ENCODE results near the gene COLGALT1. TPM values are rescaled to one million over a fixed set of nuclear protein-coding genes. Genes with fewer than 3 reads are reported as not detected.

The COLGALT1 gene
- total RNA-seq, 1 donor: 103 TPM

DNA sequence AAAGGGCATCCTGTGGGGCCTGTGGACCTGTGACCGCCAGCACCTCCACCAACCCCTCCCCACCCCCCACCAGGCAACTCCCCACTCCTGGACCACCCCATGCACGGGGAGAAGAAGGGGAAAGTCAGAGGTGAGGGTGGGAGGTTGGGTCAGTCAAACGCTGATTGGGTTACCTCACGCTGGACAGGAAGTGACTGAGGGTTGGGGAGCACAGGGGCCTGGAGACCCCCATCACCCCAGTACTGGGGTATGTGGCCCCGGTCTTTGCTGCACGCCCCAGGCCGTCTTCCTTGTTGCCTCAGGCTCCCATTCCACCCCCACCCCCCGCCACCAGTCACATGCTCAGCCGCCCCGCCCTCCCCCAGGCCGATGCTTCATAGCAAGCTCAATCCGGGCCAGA is 59.0 kb downstream of the COLGALT1 start:
- no peak overlapping the region for H3K4me3 ChIP-seq (ENCODE audit: low read depth, low read length)
- no peak for DNase-seq (ENCODE audit: low read depth)
- TF ChIP-seq, protein P1, sequence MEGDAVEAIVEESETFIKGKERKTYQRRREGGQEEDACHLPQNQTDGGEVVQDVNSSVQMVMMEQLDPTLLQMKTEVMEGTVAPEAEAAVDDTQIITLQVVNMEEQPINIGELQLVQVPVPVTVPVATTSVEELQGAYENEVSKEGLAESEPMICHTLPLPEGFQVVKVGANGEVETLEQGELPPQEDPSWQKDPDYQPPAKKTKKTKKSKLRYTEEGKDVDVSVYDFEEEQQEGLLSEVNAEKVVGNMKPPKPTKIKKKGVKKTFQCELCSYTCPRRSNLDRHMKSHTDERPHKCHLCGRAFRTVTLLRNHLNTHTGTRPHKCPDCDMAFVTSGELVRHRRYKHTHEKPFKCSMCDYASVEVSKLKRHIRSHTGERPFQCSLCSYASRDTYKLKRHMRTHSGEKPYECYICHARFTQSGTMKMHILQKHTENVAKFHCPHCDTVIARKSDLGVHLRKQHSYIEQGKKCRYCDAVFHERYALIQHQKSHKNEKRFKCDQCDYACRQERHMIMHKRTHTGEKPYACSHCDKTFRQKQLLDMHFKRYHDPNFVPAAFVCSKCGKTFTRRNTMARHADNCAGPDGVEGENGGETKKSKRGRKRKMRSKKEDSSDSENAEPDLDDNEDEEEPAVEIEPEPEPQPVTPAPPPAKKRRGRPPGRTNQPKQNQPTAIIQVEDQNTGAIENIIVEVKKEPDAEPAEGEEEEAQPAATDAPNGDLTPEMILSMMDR (IDR thresholded peaks at IDR 0.05; ENCODE audit: insufficient read depth, low read depth, low read length): no peak

DNA sequence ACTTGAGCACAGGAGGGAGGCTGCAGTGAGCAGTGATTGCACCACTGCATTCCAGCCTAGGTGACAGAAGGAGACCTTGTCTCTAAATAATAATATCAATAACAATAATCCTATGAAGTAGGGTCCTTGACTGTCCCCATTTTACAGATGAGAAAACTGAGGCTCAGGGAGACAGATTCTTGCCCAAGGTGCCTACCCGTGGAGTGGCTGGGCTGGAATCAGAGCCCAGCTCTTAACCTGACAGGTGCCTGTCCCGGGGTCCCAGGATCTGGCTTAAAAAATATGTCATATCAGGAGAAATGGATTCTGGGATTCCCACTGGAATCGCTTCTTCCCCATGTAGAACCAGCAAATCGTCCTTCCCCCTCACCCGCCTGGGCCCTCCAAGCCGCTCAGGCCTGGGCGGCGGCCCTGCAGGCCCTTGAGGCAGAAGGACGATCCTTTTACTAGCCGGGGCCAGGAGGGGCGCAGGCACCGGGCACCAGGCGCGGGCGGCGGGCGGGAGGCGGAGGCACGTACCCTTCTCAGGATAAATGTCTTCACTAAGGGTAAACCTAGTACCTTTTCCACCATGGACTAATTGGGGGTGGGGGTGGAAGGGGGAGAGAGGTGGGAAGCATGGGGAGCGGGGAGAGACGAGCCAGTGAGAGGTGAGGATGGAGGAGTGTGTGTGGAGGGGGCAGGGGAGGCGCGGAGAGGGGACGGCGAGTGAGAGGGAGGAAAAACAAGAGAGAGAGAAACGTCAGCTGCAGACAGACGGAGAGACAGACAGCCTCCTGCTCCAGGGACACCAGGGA is 60.6 kb downstream of the COLGALT1 start:
- peak overlapping the region; percentile 25 for H3K4me3 ChIP-seq (ENCODE audit: low read depth, low read length)
- no peak for DNase-seq (ENCODE audit: low read depth)
- TF ChIP-seq, protein P1 (IDR thresholded peaks at IDR 0.05; ENCODE audit: insufficient read depth, low read depth, low read length): no peak

DNA sequence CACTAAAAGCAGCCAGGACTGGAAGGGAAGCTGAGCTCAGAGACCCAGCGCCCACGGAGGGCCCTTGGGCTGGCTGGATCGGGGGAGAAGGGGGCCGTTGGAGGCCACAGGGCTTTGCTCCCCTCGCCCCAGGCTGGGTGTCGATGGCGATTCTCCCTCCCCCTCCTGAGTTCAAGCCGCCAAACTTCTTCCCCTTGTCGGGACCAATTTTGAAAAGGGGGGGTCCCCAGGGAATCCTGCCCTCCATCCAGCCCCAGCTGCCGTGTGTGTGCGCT is 61.2 kb downstream of the COLGALT1 start:
- peak overlapping the region; percentile 25 for H3K4me3 ChIP-seq (ENCODE audit: low read depth, low read length)
- DNase-seq (ENCODE audit: low read depth): no peak
- TF ChIP-seq, protein P1 (IDR thresholded peaks at IDR 0.05; ENCODE audit: insufficient read depth, low read depth, low read length): no peak

DNA sequence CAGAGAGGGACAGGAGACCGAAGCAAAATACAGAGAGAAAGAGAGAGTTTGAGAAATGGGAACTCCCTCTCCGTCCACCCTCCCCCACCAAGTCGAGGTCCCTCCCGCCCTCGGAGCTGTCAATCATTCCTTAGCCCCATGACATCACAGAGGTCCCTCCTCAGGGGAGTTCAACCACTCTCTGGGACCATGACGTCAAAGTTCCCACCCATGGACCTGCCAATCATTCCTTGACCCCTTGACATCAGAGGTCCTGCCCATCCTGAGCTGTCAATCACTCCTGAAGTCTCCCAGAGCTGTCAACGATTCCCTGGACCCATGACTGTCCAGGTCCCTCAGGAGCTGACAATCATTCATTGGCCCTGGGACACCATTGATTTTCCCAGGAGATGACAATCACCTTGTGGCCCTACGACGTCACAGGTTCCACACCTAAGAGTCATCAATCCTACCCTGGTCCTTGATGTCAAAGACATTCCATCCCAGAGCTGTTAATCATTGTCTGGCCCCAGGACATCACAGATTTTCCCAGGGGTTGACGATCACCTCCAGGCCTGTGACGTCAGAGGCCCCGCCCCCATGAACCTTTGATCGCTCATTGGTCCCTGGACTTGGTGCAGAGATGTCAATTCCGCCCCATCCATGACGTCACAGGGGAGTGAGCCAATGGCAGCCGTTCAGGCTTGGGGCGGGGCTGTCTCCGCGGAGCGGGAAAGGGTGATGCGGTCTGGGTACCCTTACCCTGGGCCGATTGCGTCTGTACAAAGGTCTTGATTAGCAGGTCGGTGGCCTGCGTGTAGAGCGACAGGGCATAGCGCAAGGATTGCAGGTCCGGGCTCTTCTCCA is 61.7 kb downstream of the COLGALT1 start:
- TF ChIP-seq, protein P1 (IDR thresholded peaks at IDR 0.05; ENCODE audit: insufficient read depth, low read depth, low read length): no peak
- H3K4me3 ChIP-seq (ENCODE audit: low read depth, low read length): peak overlapping the region; percentile 25
- peak; percentile 4 for DNase-seq (ENCODE audit: low read depth)

DNA sequence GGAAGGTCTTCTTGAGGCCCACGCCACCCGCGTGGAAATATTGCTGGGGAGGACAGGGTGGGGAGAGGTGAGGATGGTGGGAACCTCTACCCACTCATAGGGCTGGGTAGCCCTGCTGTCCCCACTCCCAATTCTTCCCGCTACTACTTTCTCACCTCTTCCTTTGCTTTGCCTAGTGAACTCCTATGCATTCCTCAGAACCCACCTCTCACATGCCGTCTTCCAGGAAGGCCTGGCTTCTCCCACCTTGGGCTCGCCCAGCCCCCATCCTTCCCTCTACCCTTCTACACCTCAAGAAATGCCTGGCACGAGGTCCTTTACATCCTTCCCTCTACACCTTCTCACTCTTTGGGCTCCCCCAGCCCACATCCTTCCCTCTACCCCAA is 62.4 kb downstream of the COLGALT1 start:
- TF ChIP-seq, protein P1 (IDR thresholded peaks at IDR 0.05; ENCODE audit: insufficient read depth, low read depth, low read length): no peak

DNA sequence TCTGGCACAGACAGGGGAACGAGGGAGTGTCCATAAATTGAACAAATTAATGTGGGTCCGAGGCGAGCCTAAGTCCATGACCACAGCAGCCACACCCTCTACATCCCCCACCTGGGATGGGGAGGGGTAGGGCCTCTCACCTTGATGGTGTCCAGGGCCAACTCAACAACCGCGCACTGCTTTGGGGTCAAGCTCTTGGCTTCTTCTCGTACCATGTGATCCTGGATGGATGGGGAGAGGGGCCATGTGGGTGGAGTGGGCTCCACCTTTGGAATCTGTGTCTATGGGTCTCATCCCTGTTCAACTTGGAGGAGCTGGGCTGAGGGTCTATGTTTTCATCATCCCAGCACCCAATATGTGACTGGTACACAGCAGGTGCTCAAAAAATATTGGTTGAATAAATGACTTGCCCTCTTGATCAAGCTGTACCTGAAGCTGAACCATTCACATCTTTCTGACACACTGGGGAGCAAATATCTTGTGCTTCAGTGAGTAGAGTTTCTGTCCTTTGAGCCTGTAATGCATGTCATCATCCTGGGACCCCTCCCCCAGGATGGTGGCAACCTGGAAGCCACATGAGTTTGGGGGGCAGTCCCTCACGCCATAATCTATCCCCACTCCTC is 62.9 kb downstream of the COLGALT1 start:
- TF ChIP-seq, protein P1 (IDR thresholded peaks at IDR 0.05; ENCODE audit: insufficient read depth, low read depth, low read length): no peak
- no peak overlapping the region for H3K4me3 ChIP-seq (ENCODE audit: low read depth, low read length)
- no peak for DNase-seq (ENCODE audit: low read depth)

More for the DNA sequence above, 62.4 kb downstream of the COLGALT1 start:
- no peak for DNase-seq (ENCODE audit: low read depth)
- no peak overlapping the region for H3K4me3 ChIP-seq (ENCODE audit: low read depth, low read length)
